Psoas muscle (tissue), 8 donors: ENCODE results near the gene LYPLA2. TPM values are rescaled to one million over a fixed set of nuclear protein-coding genes. Genes with fewer than 3 reads are reported as not detected.

ENCODE experiments used
- ATAC-seq, 4 donors: fragments of 200-7000 bp; cut with Tn5 transposase; one replicate each; pipeline ENCODE4 v1.9.1; 2020; ENCODE audit warnings: moderate library complexity in 3 of 4, mild to moderate bottlenecking in 2 of 4
- DNase-seq, 2 donors: peaks; one replicate each; pipeline ENCODE4 v3.0.0-alpha.2; 2020
- H3K27ac ChIP-seq: fragments of 200-600 bp; one replicate; pipeline ENCODE4 v1.8.0; 2022
- H3K27me3 ChIP-seq, 3 donors: fragments of 200-600 bp in 1 of 3; one replicate each; pipeline versions ENCODE4 v1.6.1 to v1.8.0; 2013 to 2022; ENCODE audit warnings: low read length in 2 of 3, mild to moderate bottlenecking in 2 of 3, moderate library complexity in 1 of 3; ENCODE audit not compliant: insufficient read depth in 3 of 3
- H3K36me3 ChIP-seq, 2 donors: fragments of 200-600 bp in 1 of 2; one replicate each; pipeline versions ENCODE4 v1.6.1 to v1.8.0; 2013 to 2022; ENCODE audit warnings: low read depth in 1 of 2, mild to moderate bottlenecking in 1 of 2, moderate library complexity in 1 of 2; ENCODE audit not compliant: insufficient read depth in 1 of 2
- H3K4me1 ChIP-seq: fragments of 200-600 bp; one replicate; pipeline ENCODE4 v1.8.0; 2022
- H3K4me3 ChIP-seq: fragments of 200-600 bp; one replicate; pipeline ENCODE4 v1.8.0; 2022; ENCODE audit warnings: mild to moderate bottlenecking
- H3K9me3 ChIP-seq: fragments of 200-600 bp; one replicate; pipeline ENCODE4 v1.8.0; 2022
- CTCF ChIP-seq: fragments of 200-600 bp; IDR thresholded peaks from one replicate; pipeline ENCODE4 v1.8.0; 2022; ENCODE audit warnings: antibody characterized with exemption
- WGBS, 3 donors: extraction: QIAGEN DNeasy Blood & Tissue Kit; methylation state at CpG; one replicate each; pipeline versions ENCODE4 v1.1.6 to v1.1.7; 2013; 5-methylcytosine and 5-hydroxymethylcytosine counted together
- intact Hi-C, 2 donors: fragments of 100-400 bp; cut with DNase I; formaldehyde crosslinking; loops; one replicate each; pipeline versions ENCODE4 v1.11.0 to v1.14.2; 2022
- polyA plus RNA-seq, 3 donors: library from polyadenylated mRNA; stranded (reverse); fragments of 200-250 nt; gene quantifications; one replicate each; pipeline ENCODE4 v1.2.3, GENCODE V29; 2013
- total RNA-seq, 4 donors: library from RNA; stranded (reverse); fragmentation: NEBNext Ultra II Directional in 2 of 4; extraction: Animal tissue kit (Norgen Biotek cat#: 25700) in 2 of 4; gene quantifications; one replicate each; pipeline versions ENCODE4 v1.2.1 to v1.2.4, GENCODE V29; 2021 to 2023
- donor health status: healthy with polysubstance abuse.
- donor health status: DM: no; HTN: no; CAD: no; lungs with moderate emphysema.
- donor health status: Bipolar disorder and iron deficiency.
- donor health status: healthy.
- donor health status: DM: yes; HTN: yes; CAD: no.
- donor health status: DM: no; HTN: no; CAD: no.
- donor health status: DM: no; HTN: no; CAD: no.
- donor health status: DM: yes; HTN: yes; CAD: no.

Gene LYPLA2
- total and polyA plus RNA-seq, 7 donors: 24.0 to 97.6 (median 35.2) TPM

DNA sequence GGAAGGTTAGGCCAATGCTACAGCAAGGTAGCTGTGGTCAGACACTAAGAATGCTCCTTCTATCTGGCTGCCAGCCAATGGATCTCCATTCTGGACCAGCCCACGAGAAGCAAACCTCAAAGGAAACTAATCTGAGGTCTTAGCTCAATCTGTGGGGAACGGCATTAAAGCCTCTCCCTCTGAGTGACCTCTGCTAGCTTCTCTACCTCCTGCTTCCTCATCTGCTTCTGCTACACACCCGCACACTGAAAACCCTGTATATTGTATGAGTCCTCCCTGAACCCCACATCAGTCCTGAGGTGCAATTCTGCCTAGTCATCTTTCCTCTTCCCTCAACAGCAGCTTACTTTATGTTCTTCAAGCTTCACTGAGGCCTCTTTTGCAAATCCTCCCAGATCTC is 16.5 kb downstream of the LYPLA2 start:
- no peak overlapping the region for H3K4me3 ChIP-seq
- no peaks in the 10 kb centered on the region for H3K27me3 ChIP-seq
- no peaks in the 10 kb centered on the region for H3K9me3 ChIP-seq
- no peak for TF ChIP-seq CTCF
- intact Hi-C loops: no loop called here
- 40 to 54% (median 41%) methylated on average over 3 of the region's 3 CpGs for WGBS, 3 donors
- H3K27ac ChIP-seq: no peak overlapping the region
- no peak for DNase-seq
- H3K36me3 ChIP-seq: peaks cover 0 to 62% of the 10 kb centered on the region in 2 donors
- no peaks in the 10 kb centered on the region for H3K4me1 ChIP-seq
- no peak for ATAC-seq

DNA sequence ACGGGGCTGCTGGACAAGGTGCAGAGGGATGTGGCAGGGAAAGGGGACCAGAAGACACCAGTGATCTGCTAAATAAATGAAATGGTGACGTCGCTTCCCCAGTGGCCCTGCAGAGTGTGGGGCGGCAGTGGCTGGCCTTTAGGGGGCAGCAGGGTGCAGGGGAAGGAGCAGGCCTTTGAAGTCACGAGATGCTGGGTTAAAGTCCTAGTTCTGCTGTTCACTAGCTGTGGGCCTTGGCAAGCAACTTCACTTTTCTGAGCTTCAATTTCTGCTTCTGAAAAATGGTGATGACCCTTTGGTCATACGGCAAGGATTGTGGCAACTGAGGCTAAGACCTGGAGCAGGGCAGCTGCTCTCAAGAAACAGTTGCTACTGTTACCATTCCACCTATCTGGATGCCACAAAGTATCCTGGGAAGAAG is 18.8 kb downstream of the LYPLA2 start:
- TF ChIP-seq CTCF: peak; percentile 78
- Histone ChIP-seq H3K27ac (no peak overlapping the region), H3K9me3 (no peaks in the 10 kb centered on the region), H3K27me3 (no peaks in the 10 kb centered on the region), H3K36me3 (peaks cover 3 to 64% of the 10 kb centered on the region in 2 donors), H3K4me3 (no peak overlapping the region), H3K4me1 (no peaks in the 10 kb centered on the region)
- DNase-seq (peak; percentile 76 to 87), ATAC-seq (peak; percentile 88 to 97 (median 90))
- intact Hi-C loops: loop anchor here (2.0 to 5.0 kb wide), 4 partner anchors 45 to 108 kb away; partner anchors contain the start of gene FUCA1 (in 2 of the 2)
- 15 to 27% (median 18%) methylated on average over 6 of the region's 6 CpGs for WGBS, 3 donors

DNA sequence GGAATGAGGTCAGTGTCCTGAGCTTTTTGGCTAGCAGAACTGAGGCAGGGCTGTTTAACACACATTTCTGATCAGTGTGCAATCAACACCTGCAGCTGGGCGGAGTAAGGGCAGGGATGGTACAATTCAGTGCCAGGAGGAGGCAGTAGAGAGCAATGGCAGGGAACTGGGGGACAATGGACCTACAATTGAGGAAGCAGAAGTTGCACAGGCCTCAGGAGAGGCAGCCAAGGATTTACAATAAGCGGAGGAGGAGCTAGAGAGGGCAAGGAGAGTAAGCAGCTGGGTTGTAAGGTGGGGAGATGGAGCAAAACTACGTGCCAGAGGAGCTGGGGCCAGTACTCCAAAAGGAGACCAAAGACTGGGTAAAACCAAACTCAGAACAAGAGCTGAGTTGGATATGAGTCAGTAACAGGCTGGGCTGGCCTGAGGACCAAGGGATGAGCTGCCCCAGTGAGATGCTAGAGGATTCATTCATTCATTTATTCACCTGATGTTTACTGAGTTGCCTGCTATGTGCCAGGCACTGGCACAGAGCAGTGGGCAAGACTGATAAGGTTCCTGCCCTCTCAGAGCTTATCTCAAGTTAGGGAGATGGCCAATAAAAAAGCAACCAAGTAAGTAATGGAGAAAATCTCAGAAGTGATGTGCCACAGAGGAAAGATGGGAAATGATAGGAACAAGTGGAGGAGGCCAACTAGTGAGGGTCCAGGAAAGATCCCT is 20.0 kb downstream of the LYPLA2 start:
- no peak overlapping the region for H3K27ac ChIP-seq
- 52 to 72% (median 72%) methylated on average over 3 of the region's 3 CpGs for WGBS, 3 donors
- intact Hi-C loops: loop anchor here (2.0 to 5.0 kb wide), 4 partner anchors 44 to 106 kb away; partner anchors contain the start of gene FUCA1 (in 2 of the 2)
- H3K9me3 ChIP-seq: no peaks in the 10 kb centered on the region
- peak in 1 of 2 donors; percentile 56 for DNase-seq
- no peak overlapping the region for H3K4me3 ChIP-seq
- H3K27me3 ChIP-seq: no peaks in the 10 kb centered on the region
- peak; percentile 53 to 76 (median 64) for ATAC-seq
- peak; percentile 54 for TF ChIP-seq CTCF
- no peaks in the 10 kb centered on the region for H3K4me1 ChIP-seq
- H3K36me3 ChIP-seq: peaks cover 3 to 67% of the 10 kb centered on the region in 2 donors

DNA sequence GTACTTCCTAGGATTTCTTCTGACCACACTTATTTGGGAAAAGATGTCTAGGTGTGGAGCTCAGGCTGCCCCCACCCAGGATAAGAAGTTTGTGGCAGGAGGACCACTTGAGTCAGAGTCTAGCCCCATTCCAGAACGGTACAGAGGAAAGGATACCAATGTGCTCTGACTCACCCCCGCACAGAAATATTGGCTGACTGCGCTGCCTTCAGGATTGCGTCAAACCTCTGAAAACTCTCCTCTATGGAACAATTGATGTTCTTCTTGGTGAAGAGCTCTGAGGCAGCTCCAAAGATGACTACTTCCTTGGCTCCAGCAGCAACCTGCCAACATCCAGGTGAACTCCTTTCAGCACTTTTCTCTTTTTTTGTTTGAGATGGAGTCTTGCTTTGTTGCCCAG is 23.1 kb downstream of the LYPLA2 start:
- Histone ChIP-seq H3K27ac (no peak overlapping the region), H3K36me3 (peaks cover 3 to 74% of the 10 kb centered on the region in 2 donors), H3K4me3 (no peak overlapping the region), H3K4me1 (no peaks in the 10 kb centered on the region), H3K9me3 (no peaks in the 10 kb centered on the region), H3K27me3 (no peaks in the 10 kb centered on the region)
- 89 to 93% (median 92%) methylated on average over 4 of the region's 4 CpGs for WGBS, 3 donors
- DNase-seq (no peak), ATAC-seq (no peak)
- intact Hi-C loops: loop anchor here (5.0 kb wide), 2 partner anchors 53 to 103 kb away; partner anchors contain the start of gene FUCA1 (in 1 of the 2)
- TF ChIP-seq CTCF: no peak
